Rectal smooth muscle tissue (tissue), 1 donor: ENCODE data around the gene TMEM174.

Experiments used
- H3K27ac ChIP-seq: one replicate; pipeline ENCODE4 v1.7.0; 2013; ENCODE audit warnings: low read depth, low read length, inconsistent platforms
- H3K27me3 ChIP-seq: one replicate; pipeline ENCODE4 v1.7.0; 2013; ENCODE audit warnings: low read length; ENCODE audit not compliant: control insufficient read depth, insufficient read depth
- H3K36me3 ChIP-seq: one replicate; pipeline ENCODE4 v1.7.0; 2013; ENCODE audit warnings: low read length; ENCODE audit not compliant: control insufficient read depth, insufficient read depth
- H3K4me1 ChIP-seq: one replicate; pipeline ENCODE4 v1.7.0; 2013; ENCODE audit warnings: low read length; ENCODE audit not compliant: control insufficient read depth, insufficient read depth
- H3K4me3 ChIP-seq: one replicate; pipeline ENCODE4 v1.7.0; 2013; ENCODE audit warnings: low read length
- H3K9ac ChIP-seq: one replicate; pipeline ENCODE4 v1.7.0; 2013; ENCODE audit warnings: low read length

The TMEM174 gene

GRCh38 chr5:73221161-73221560 is 48.2 kb downstream of the TMEM174 start:
- peaks cover 12% of the 10 kb centered on the region for H3K27me3 ChIP-seq

GRCh38 chr5:73221726-73222125 is 48.7 kb downstream of the TMEM174 start:
- no peaks in the 10 kb centered on the region for H3K4me1 ChIP-seq
- H3K4me3 ChIP-seq, result no peak overlapping the region
- H3K36me3 ChIP-seq, result no peaks in the 10 kb centered on the region
- no peak overlapping the region for H3K9ac ChIP-seq
- peaks cover 9% of the 10 kb centered on the region for H3K27me3 ChIP-seq
- H3K27ac ChIP-seq, result no peak overlapping the region

More at GRCh38 chr5:73221161-73221560, 48.2 kb downstream of the TMEM174 start:
- Histone ChIP-seq H3K4me1 (no peaks in the 10 kb centered on the region), H3K4me3 (no peak overlapping the region), H3K36me3 (no peaks in the 10 kb centered on the region), H3K9ac (no peak overlapping the region), H3K27ac (no peak overlapping the region)

GRCh38 chr5:73222173-73222572 is 49.2 kb downstream of the TMEM174 start:
- H3K36me3 ChIP-seq, result no peaks in the 10 kb centered on the region
- H3K9ac ChIP-seq, result no peak overlapping the region
- H3K27ac ChIP-seq, result no peak overlapping the region
- no peaks in the 10 kb centered on the region for H3K4me1 ChIP-seq
- no peak overlapping the region for H3K4me3 ChIP-seq
- H3K27me3 ChIP-seq, result peaks cover 9% of the 10 kb centered on the region
